Hematopoietic multipotent progenitor cell treated with erythropoietin and hydrocortisone succinate and interleukin-3 and kit ligand, for 15 days (in vitro differentiated cells): ENCODE data around the gene OR2T5.
"Not testable (repeated sequence)": the region's sequence is repeated elsewhere in the genome, so short reads cannot be mapped to it uniquely, and the experiment has no call there.

Experiments used
- DNase-seq: peaks from one replicate; pipeline ENCODE4 v3.0.0-alpha.2; 2015; ENCODE audit warnings: low spot score

OR2T5 gene, protein sequence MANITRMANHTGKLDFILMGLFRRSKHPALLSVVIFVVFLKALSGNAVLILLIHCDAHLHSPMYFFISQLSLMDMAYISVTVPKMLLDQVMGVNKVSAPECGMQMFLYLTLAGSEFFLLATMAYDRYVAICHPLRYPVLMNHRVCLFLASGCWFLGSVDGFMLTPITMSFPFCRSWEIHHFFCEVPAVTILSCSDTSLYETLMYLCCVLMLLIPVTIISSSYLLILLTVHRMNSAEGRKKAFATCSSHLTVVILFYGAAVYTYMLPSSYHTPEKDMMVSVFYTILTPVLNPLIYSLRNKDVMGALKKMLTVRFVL

DNA sequence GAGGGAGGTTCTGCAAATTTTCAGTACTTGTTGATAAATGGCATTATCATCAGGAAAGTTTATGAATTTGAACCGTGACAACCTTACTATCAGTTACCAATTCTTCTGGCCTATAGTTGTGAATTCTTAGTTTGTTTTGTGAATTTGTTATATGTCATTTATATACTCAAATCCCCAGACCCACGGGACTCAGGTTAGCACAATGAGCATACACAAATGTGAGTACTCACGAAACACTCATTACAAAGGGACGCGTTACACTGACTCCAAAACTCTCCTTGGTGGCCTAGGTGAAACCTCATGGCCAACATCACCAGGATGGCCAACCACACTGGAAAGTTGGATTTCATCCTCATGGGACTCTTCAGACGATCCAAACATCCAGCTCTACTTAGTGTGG, at the start of gene OR2T5:
Gene OR2T5 (plus strand): TSS at position 301 of the 400 bp plus-strand sequence. CDS start 0 bp downstream, at position 301.
- DNase-seq: not testable (repeated sequence)

DNA sequence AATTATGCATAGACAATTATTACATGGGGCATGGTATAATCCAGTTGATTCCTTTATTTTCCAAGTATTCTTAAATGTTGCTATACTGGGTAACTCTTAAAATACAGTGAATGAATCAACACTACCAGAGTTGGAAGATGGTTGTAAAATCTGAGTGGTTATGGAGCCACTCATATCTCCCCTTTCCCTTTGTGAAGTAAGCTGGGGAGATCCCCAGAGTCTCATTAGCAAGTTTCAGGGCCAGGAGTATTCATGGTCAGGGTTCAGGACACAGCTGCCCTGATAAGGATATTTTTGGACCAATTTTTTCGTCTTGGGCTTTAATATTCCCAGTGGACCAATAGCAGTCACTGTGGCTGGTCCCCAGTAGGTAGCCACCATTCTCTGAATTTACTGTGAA, 49.7 kb upstream of the OR2T5 start:
- DNase-seq: not testable (repeated sequence)

DNA sequence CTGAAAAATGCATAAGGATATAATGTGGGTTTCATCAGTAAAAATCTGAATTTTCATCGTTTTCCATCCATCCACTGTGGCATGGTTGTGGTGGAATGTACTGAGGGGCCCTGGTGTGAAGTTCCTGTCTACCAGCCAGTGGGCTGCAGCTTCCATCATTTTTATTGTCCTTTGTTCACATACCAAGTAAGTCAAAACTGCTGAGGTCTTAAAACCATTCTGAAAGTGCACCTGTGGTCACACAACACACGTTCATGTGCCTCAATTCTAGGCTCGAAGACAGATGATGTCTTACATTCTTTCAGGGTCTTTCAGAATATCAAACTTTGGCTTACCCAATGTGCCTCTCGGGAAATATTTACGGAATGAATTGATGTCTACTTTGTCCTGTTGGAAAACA, 49.1 kb upstream of the OR2T5 start:
- not testable (repeated sequence) for DNase-seq

DNA sequence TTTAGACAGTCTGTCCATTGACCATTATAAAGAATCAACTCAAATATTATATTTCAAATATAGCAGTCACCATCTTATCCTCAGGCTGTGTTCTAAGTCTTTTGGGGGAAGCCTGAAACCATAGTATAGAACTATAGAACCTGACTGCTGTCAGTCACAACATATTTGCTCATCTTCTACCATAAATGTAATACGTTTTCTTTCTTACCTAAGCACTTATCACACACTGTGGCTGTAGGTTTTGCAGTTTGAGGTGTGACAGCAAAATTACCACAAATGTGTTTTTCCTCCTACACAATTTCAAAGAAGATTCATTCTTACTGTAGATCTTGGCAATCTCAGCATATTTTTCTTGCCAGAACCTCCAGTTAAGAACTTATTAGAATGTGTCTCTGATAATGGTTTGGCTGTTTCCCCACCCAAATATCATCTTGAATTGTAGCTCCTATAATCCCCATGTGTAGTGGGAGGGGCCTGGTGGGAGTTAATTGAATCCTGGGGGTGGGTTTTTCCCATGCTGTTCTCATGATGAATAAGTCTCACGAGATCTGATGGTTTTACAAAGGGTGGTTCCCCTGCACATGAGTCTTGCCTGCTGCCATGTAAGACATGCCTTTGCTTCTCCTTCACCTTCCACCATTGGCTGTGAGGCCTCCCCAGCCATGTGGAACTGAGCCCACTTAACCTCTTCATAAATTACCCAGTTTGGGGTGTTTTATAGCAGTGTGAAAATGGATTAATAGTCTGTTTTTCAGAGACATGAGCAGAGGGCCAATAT, 45.7 kb upstream of the OR2T5 start:
- not testable (repeated sequence) for DNase-seq

DNA sequence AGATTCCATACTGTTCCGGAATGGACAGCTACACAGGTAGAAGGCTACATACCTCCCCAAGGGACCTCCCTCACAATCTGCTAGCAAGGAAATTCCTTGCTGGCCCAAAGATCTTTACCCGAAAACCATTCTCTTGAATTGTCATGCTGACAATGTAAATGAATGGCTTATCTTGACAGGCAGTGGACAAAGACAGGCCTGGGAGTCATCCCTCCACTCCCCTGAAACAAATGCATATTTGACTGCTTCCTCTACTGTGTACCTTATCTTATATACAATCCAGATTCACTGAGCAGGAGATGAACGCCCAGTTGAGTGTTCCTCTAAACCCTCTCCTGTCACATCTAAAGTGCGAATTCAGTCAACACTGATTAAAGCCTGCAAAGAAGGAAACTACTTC, 43.8 kb upstream of the OR2T5 start:
- not testable (repeated sequence) for DNase-seq

DNA sequence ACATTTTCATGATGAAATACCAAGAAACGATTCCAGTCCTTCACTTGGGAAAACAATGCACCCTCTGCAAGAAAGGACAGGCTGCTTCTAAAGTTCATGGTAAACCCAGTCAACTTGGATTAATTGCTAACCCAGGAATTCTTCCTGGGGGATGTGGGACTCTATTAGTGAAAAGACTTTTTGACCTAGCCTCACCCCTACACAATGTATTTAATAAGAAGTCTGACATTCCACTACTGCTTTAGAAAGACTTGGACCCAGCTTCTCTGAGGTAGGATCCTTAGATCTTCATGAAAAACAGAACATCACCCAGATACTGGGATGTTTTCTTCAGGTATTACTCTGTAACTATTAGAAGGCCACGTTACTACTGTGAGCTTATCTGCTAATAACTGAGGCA, 43.0 kb upstream of the OR2T5 start, which contains the start of gene OR2T2:
Gene OR2T2 (plus strand): TSS at position 239 of the 400 bp plus-strand sequence. CDS start 7,161 bp downstream, outside the sequence.
- DNase-seq: not testable (repeated sequence)

DNA sequence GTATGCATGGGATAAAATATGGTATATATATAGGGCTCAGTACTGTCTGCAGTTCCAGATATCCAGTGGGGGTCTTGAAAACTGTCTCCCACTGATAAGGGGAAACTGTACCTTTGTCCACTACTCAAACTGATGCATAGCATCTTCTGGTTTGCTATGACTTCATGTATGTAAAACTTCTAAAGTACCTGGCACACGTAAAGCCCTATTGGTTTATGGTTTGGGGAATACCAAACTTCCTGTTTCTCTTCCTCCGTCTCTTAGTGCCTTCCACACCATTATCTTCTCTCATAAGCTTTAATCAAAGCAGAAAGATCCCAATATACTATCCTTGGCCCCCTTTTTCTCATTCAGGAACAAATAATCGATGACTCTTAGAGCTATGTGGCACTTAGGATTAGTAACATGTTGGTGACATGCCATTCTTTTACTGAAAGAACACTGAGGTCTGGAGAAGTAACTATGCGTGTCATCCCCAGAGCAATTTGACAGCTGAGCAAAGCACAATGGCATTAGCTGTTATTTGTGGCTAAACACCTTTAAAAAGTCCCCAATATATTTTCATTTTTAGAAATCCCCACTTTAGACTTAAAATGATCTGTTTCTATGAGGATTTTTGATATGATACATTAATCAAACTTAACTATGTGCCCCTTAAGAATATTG, 39.8 kb upstream of the OR2T5 start:
- DNase-seq: not testable (repeated sequence)

DNA sequence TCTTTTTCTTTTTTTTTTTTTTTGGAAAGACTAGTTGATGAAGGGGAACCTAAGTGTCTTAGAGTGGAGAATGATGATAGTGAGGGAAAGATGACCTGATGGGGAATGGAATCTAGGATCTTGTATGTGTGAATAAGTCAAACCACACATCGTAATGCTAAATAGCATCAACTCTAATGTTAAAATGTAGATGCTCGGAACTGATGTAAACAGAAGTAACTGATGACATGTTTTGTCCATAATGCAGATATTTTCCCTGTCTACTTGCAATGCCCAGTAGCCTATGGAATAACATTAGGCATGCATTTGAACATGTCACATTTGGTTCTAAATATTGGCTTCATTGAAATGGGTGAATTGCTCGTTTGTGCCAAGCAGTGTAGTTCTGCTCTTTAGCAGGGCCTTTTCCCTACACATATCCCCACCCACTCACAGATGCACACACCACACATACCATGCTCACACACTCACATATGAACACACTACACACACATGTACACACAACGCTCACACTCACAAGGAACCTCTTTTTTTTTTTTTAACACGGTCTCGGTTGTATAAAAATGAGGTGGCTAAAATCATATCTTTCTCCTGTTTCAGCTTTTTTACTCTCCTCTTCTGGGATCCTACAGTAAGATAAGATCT, 38.4 kb upstream of the OR2T5 start:
- DNase-seq: not testable (repeated sequence)

DNA sequence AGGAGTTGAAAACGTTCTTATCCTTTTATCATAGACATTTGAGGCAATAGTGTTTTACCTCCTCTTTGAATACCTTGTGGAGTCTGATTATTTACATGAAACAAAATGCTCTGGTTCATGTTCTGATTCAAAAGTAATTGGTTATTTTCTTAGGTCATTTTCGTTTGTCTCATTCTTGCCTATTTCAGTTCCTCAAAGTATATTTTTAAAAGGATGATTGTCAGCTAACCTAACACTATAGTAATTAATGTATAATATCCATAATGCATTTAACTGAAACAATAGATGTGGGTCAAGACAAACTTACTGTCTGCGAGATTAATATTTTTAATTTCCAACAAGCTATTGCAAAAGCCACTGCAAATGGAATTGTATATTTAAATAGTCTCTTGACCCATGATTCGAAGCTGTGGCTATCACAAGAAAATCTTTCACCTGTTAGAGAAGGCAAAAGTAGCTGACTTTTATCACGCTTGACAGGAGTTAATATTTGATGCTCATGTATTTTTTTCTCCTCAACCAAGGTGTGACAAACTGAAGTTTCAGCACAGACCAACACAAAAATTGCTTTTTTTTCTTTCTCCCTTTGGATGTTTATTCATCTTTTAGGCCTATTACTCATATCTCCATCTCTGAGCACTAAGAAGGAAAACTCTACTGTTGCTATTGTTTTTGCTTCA, 37.8 kb upstream of the OR2T5 start:
- DNase-seq: not testable (repeated sequence)

DNA sequence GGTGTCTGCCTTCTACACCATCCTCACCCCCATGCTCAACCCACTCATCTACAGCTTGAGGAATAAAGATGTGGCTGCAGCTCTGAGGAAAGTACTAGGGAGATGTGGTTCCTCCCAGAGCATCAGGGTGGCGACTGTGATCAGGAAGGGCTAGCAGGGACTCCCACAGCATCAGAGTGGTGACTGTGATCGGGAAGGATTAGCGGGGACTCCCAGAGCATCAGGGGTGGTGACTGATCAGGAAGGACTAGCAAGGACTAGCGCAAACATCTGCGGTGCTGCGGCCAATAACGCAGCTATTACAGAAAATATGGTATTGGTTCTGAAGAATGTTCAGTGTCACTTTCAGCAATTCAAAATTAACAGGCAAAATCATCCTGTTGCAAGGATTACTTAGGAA, 34.8 kb upstream of the OR2T5 start:
- not testable (repeated sequence) for DNase-seq

DNA sequence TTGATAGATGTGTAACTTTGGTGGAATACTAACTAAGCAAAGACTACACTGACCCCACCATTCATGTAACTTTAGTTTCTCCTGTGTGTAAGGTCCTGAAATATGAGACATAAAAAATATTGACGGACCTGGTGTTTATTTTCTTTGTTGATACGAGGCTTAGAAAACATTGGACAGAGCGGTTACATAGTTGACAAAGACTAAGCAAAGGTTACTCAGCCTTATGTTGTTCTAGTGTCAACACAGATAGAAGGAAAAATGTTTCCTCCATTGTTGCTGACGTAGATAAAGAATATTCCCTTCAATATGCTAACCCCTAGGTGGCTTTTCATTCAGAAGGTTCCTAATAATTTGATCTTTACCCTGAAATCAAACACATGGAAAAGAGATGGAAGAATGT, 33.3 kb upstream of the OR2T5 start:
- DNase-seq: not testable (repeated sequence)

DNA sequence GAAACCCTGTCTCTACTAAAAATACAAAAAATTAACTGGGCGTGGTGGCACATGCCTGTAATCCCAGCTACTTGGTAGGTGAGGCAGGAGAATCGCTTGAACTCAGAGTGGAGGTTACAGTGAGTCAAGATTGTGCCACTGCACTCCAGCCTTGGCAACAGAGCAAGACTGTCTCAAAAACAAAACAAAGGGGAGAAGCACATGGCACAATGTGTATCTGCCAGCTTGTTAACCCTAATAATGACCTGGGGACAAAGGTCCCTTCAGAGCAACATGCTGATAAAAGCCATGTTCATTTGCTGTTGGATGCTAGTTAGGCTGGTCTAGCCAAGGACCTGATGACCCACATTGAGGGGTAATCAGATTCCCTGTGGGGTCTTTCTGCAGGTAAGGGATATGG, 31.8 kb upstream of the OR2T5 start:
- not testable (repeated sequence) for DNase-seq

DNA sequence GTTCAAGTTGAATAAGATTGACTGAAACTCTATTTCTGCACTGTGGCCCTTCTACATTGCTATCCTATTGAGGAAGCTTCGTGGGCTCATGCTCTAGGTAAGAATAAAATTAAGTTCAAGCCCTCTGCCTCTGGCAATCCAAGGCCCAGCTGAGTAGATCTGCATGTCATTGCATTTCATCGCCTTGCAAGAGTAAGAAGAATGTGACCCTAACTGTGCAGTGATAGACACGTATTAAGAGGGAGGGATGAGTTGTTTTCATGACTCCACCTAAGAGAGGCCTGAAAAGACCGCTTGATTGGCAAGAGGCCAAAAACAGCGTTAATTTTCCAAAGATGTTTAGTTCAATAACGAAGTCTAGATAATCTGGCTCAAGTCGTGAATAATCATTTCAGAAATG, 29.3 kb upstream of the OR2T5 start:
- DNase-seq: not testable (repeated sequence)

DNA sequence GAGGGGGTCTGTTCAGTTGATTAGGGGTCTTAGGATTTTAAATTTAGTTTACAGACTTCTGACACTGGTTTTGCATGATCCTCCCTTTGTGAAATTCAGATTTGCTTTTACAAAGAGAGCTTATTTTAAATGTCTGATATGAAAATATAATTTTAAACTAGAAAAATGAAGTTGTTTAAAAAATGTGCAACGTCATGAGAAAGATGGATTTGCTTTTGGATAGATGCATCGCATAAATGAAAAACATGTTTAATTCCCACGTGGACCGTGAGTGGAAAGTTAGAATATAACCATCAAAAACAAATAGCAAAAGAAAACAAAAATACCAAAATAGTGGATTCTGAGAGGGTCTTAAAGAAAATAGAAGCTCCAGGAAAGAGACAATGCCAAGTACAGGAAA, 17.2 kb upstream of the OR2T5 start:
- no peak for DNase-seq

DNA sequence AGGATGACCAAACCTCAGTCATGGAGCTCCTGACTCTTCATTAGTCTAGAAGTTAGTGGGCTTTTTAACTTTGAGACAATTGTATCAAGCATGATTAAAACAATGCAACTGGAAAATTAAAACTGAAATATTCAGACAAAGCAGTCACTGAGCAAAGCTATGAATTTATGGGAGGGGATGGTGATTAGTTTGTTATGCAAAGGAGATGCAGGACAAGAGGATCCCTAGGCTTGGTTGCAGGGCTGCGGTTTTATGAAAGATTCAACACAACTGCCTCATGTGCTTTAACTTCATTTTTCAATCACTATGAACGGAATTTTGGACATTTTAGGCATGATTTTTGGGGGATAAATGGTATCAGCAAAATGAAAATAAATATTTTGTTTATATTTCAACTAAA, 16.3 kb upstream of the OR2T5 start:
- DNase-seq: not testable (repeated sequence)

DNA sequence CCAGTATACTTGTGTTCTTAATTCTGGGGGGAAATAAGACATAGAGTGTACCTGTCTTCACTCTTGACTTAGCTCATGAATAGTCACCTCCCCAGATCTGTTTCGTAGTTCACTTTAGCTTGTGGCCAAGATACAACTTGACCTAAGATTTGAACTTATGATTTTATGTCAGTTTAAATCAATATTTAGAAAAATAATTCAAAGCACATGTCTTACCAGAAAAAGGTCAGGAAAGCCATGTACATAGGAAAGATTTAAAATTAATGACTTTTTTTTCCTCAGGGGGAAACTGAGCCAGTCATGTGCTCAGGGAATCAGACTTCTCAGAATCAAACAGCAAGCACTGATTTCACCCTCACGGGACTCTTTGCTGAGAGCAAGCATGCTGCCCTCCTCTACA, 15.3 kb upstream of the OR2T5 start, which contains the start of gene OR2T3:
Gene OR2T3 (plus strand): TSS at position 301 of the 400 bp plus-strand sequence. CDS start 0 bp downstream, at position 301.
- not testable (repeated sequence) for DNase-seq

DNA sequence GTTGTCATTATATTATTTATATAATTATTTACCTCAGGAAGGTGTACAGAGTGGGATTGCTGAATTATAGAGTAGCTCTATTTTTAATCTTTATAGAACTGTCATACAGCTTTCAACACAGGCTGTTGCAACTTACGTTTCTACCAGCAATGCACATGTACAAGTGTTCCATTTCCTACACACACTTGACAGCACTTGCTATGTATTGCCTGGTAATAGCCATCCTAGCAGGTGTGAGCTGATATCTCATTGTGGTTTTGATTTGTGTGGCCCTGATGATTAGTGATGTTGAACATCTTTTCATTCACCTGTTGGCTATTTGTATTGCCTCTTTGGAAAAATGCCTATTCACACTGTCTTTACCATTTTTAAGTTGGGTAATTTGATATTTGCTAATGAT, 12.7 kb upstream of the OR2T5 start:
- not testable (repeated sequence) for DNase-seq

DNA sequence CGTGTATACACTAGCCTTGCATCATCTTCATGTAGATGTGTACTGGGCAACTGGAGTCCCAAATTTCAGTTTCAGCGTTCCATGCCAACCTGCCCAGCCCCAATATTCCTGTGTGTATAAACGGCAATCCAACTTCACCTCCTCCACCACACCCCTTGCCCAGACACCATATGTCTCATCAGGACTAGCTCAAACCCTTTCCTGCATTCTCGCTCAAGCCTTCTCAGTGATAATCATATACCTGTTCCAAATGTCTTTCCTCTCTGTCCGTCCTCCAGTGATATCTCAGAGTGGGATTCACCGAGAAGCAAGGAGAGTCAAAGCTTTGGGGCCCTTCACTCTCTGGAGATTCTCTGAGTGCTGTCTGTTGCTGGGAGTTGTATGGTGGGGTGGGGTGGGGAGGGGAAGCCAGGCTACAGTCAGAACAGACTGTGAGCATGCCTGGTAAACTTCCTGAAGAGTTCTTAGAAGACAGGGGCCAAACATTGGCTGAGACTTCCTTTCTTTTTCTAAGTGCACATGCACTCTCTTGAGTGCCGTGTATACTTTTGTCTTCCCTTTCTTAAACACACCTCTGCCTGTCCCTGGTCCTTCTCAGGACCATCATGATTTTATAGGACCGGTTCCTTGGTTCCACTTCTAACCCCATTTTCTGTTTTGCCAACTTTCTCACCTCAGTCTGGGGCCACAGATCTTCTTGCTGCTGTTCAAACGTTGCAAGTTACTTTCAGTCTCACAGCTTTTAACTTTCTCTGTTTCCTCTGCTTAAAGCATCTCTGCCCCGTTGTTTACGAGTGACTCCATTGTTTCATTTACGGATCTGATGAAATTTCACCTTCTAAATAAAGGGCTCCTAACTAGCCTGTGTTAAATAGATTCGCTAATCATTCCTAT, 6.5 kb upstream of the OR2T5 start:
- not testable (repeated sequence) for DNase-seq

DNA sequence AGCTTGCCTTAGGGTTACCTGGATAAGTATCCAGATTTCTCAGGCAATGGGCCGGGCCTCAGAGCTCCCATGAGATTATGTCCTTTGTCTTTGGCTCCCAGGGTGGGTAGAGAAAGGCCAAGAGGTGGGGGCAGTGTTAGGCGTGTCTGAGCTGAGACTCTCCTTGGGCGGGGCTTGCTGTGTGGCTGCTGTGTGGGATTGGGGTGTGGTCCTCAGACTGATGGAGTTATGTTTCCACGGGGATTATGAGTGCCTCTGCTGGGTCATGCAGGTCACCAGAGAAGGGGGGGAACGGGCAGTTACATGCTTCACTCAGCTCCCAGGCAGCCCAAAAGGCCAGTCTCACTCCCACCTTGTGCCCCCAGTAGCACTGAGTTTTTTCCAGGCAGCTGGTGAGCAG, 8.3 kb downstream of the OR2T5 start:
- DNase-seq: not testable (repeated sequence)
